Regular cardiac myocyte (primary cell): ENCODE measurements around the gene FZD2. TPM values are rescaled to one million over a fixed set of nuclear protein-coding genes. Genes with fewer than 3 reads are reported as not detected.

Source experiments
- total RNA-seq: library from RNA; depleted of rRNA; stranded (reverse); fragments of >200 nt; gene quantifications from 2 replicates; pipeline ENCODE4 v1.2.3, GENCODE V29; 2014

FZD2 gene
- total RNA-seq = 14.8 and 17.8 TPM in 2 replicates

GRCh38 chr17:44556832-44557606 is at the start of gene FZD2:
Gene FZD2, plus strand, starts transcription at chr17:44557484. Its CDS starts 205 bp downstream, at chr17:44557689.

Other genes starting within 250 kb of the FZD2 start
- 0.56 TPM in 1 of 2 replicates, not detected in the other for gene RUNDC3A, start 248.9 kb upstream of the FZD2 start, total RNA-seq
- gene SLC25A39, start 232.7 kb upstream of the FZD2 start, total RNA-seq = 61.2 and 83.4 TPM in 2 replicates
- gene GRN, start 212.2 kb upstream of the FZD2 start, total RNA-seq = 97.6 and 303 TPM in 2 replicates
- gene FAM171A2, start 193.6 kb upstream of the FZD2 start, total RNA-seq = 1.5 and 4.8 TPM in 2 replicates
- gene ITGA2B, start 167.8 kb upstream of the FZD2 start, total RNA-seq = 0.56 TPM in 1 of 2 replicates, not detected in the other
- 9.8 and 13.8 TPM in 2 replicates for gene GPATCH8, start 54.1 kb upstream of the FZD2 start, total RNA-seq
- under 0.01 TPM in 2 replicates for gene MEIOC, start 99.0 kb downstream of the FZD2 start, total RNA-seq
- gene CCDC43, start 132.3 kb downstream of the FZD2 start, total RNA-seq = 41.2 and 48.9 TPM in 2 replicates
- gene DBF4B, start 151.2 kb downstream of the FZD2 start, total RNA-seq = 2.5 and 5.9 TPM in 2 replicates
- 0.19 and 0.28 TPM in 2 replicates for gene ADAM11, start 201.5 kb downstream of the FZD2 start, total RNA-seq